Cardiac fibroblast (primary cell): Measurements from ENCODE around the gene TEX19.
"Not testable (repeated sequence)": the region's sequence is repeated elsewhere in the genome, so short reads cannot be mapped to it uniquely, and the experiment has no call there.

Experiments
- DNase-seq, 2 donors: peaks; one replicate each; pipeline versions ENCODE4 v3.0.0 to v3.0.0-alpha.2; 2010; ENCODE audit warnings: low read depth in 2 of 2
- H3K4me3 ChIP-seq, 2 donors: replicated peaks in 1 of 2; 1 replicate in 1 of 2; 2 replicates in 1 of 2; pipeline ENCODE4 v1.5.1; 2011; ENCODE audit warnings: low read depth in 2 of 2, low read length in 2 of 2, mild to moderate bottlenecking in 2 of 2, moderate library complexity in 1 of 2
- TF ChIP-seq, protein P1 (sequence below): IDR thresholded peaks from one replicate; pipeline ENCODE4 v1.5.1; 2011; ENCODE audit warnings: low read depth, mild to moderate bottlenecking, low read length, inconsistent platforms

Gene TEX19

DNA sequence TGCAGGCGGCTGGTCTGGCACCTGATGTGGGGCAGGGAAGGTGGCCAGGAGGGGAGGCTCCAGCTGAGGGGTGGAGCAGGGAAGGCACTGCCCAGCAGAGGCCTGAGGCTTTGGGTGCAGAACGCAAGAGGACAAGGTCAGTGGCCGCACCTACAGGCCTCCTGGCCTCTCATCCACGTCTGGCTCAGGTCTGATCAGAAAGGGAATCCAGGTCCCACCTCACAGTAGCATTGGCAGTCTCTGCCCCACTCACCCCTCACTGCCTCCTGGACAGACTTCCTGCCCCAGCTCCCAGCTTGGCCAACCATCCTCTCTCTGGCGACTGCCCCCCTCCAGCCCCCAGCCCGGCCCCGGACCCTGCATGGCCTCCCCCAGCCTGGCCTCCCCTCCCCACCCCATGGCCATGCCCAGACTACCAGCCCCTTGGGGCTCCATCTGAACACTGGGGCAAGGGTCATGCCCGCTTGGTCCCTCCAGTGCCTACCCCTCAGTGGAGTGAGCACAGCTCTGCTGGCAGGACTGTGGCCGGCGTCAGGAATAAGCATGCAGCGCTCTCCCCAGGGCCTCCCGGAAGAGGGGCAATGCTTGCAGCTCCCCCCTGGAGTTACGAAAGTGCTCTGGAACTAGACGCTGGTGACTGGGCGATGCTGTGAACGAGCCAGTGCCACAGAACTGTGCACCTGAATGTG, 17.1 kb downstream of the TEX19 start:
- TF ChIP-seq, protein P1, sequence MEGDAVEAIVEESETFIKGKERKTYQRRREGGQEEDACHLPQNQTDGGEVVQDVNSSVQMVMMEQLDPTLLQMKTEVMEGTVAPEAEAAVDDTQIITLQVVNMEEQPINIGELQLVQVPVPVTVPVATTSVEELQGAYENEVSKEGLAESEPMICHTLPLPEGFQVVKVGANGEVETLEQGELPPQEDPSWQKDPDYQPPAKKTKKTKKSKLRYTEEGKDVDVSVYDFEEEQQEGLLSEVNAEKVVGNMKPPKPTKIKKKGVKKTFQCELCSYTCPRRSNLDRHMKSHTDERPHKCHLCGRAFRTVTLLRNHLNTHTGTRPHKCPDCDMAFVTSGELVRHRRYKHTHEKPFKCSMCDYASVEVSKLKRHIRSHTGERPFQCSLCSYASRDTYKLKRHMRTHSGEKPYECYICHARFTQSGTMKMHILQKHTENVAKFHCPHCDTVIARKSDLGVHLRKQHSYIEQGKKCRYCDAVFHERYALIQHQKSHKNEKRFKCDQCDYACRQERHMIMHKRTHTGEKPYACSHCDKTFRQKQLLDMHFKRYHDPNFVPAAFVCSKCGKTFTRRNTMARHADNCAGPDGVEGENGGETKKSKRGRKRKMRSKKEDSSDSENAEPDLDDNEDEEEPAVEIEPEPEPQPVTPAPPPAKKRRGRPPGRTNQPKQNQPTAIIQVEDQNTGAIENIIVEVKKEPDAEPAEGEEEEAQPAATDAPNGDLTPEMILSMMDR, result no peak
- DNase-seq, result no peak
- no peak overlapping the region for H3K4me3 ChIP-seq

DNA sequence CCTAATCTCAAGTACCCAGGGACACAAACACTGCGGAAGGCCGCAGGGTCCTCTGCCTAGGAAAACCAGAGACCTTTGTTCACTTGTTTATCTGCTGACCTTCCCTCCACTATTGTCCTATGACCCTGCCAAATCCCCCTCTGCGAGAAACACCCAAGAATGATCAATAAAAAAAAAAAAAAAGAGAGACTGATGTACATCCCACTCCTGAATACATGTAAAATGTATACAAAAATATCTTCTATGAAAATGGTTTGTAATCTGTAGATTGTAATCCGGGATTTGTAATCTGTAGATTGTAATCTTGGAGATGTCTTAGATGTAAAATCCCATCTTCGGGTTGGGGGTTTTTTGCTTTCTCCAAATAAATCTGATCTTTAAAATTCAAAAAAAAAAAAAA, 18.2 kb downstream of the TEX19 start:
- not testable (repeated sequence) for DNase-seq, H3K4me3 ChIP-seq

DNA sequence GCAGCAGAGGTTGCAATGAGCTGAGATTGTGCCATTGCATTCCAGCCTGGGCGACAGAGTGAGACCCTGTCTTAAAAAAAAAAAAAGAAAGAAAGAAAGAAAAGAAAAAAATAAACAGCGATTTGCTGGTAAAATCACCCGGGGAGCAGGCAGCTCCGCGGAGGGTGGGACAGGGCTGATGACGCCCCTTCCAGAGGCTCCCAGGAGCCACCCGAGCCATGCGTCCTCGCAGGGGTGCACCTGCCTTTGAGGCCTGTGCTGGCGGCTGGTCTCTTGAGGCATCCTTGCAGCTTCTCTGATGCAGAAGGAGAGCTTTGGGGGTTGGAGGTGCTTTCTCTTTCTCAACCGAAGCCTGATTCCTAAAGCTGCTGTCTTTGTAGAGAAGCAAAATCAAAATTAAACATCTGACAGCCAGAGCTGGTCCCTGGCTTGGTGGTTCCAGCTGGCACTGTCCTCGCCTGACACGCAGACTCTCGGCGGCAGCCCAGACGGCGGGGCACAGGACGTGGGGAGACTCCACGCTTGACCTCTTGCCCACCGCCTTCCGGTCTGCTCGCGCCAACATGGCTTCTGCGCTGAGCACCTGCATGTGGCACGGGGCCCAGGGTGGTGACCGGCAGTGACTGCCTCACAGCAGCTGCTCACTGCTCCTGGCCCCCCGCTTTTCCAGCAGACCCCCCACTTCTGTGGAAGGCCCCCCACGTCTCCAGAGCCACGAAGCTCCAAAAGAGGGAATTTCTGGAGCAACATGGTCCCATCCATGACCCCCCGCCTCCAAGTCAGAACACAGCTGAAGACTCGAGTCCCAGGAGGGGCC, 19.1 kb downstream of the TEX19 start:
- DNase-seq, result no peak
- TF ChIP-seq, protein P1, result no peak
- no peak overlapping the region for H3K4me3 ChIP-seq

DNA sequence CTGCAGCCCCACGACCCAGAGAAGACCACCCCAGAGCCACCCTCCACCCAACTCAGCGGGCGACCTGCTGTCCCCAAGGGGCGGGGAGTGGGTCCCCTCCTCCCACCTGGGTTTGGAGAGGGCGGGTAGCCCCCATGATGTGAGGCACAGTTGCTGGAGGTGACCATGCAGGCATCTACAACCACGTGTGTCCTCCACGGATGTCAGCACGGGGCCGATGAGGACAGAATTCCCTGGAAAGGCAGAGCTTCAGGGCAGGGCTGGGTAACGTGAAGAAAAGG, 19.6 kb downstream of the TEX19 start:
- TF ChIP-seq, protein P1, result no peak
- DNase-seq, result no peak
- H3K4me3 ChIP-seq, result no peak overlapping the region

DNA sequence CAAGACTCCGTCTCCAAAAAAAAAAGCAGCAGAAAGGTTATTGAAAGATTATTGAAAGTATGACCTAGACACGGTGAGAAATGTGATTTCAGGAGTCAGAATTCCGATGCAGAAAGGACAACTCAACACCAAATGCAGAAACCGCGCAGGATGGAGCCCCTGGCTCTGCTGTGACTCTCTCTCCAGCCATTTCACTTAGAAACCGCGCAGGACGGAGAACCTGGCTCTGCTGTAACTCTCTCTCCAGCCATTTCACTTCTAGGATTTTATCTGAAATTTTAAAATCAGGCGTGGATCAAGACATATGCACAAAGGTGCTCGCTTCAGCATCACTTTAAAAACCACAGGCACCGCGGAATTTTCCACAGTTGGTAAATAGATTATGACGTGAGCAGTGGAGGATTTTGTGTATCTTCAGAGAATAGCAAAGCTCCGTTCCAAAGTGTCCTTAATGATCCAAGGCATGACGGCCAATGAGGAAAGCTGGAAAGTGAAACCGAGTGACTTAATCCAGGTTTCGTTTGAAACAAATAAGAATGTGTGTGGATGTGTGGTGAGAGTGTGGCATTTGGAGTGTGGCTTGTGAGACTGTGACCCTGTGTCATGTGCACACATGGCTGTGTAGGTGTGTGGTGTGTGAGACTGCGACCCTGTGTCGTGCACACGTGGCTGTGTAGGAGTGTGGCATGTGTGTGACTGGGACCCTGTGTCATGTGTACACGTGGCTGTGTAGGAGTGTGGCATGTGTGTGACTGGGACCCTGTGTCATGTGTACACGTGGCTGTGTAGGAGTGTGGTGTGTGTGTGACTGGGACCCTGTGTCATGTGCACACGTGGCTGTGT, 22.0 kb downstream of the TEX19 start:
- TF ChIP-seq, protein P1, result no peak
- no peak overlapping the region for H3K4me3 ChIP-seq
- DNase-seq, result no peak

DNA sequence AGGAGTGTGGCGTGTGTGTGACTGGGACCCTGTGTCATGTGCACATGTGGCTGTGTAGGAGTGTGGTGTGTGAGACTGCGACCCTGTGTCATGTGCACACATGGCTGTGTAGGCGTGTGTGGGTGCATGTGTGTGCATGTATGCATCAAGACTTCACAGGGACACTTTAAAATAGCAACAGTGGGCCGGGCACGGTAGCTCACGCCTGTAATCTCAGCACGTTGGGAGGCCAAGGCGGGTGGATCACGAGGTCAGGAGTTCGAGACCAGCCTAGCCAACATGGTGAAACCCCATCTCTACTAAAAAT, 22.6 kb downstream of the TEX19 start:
- DNase-seq, H3K4me3 ChIP-seq: not testable (repeated sequence)

DNA sequence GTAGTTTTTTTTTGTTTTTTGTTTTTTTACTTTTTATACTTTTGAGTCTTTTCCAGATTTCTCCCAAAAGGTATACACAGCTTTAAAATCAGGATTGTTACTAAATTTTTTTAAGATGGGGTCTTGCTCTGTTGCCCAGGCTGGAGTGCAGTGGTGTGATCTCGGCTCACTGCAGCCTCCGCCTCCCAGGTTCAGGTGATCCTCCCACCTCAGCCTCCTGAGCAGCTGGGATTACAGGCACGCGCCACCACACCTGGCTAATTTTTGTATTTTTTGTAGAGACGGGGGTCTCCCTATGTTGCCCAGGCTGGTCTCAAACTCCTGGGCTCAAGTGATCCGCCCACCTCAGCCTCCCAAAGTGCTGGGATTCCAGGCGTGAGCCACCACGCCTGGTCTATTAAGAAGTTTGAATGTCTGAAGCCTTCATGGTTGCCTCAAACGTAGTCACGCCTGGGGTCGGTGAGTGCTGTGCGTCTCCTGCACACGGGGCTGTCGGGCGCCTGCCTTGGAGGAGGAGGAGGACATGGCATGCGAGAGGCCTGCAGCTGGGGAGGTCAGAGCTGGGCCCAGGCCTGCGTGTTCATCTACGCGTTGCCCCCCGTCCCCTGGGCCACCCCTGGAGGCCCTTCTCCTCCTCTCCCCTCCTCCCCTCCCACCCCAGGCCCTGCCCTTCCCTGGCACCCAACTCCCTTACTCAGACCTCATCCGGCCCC, 23.3 kb downstream of the TEX19 start:
- DNase-seq, H3K4me3 ChIP-seq: not testable (repeated sequence)

DNA sequence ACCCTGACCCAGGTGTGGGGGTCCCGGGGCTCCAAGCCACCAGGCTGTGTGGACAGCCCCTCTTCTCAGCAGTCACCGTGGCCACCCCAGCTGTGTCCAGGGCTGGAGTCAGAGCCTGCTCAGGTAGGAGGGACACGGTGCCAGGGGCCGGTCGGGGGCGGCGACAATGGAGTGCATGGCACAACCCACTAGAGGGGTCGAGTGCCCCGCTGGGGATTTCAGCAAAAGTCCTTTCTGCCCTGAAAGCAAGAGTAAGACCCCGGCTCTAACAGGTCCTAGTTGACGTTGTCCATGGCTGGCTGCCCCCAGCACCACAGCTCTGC, 23.8 kb downstream of the TEX19 start:
- H3K4me3 ChIP-seq, result no peak overlapping the region
- TF ChIP-seq, protein P1, result no peak
- DNase-seq, result no peak
